ENCODE data around the gene TNFAIP2.

The TNFAIP2 gene

GRCh38 chr14:103134405-103134804 is 11.1 kb downstream of the TNFAIP2 start:
- no peak for DNase-seq (ENCODE audit: low read depth in 1 of 2, low spot score in 1 of 2)

GRCh38 chr14:103134919-103135318 is 11.7 kb downstream of the TNFAIP2 start:
- no peak for DNase-seq (ENCODE audit: low read depth in 1 of 2, low spot score in 1 of 2)

- no peak for DNase-seq (ENCODE audit: low read depth in 1 of 2, low spot score in 1 of 2)
Observed at GRCh38 chr14:103135333-103136260, 12.3 kb downstream of the TNFAIP2 start.

GRCh38 chr14:103136388-103137271 is 13.4 kb downstream of the TNFAIP2 start:
- no peak for DNase-seq (ENCODE audit: low read depth in 1 of 2, low spot score in 1 of 2)

GRCh38 chr14:103137689-103138300 is 14.5 kb downstream of the TNFAIP2 start:
- no peak for DNase-seq (ENCODE audit: low read depth in 1 of 2, low spot score in 1 of 2)

- no peak for DNase-seq (ENCODE audit: low read depth in 1 of 2, low spot score in 1 of 2)
Observed at GRCh38 chr14:103138301-103139131, 15.3 kb downstream of the TNFAIP2 start.

GRCh38 chr14:103139132-103140025 is 16.1 kb downstream of the TNFAIP2 start:
- DNase-seq (ENCODE audit: low read depth in 1 of 2, low spot score in 1 of 2): no peak

GRCh38 chr14:103140316-103141109 is 17.3 kb downstream of the TNFAIP2 start:
- no peak for DNase-seq (ENCODE audit: low read depth in 1 of 2, low spot score in 1 of 2)

- no peak for DNase-seq (ENCODE audit: low read depth in 1 of 2, low spot score in 1 of 2)
Observed at GRCh38 chr14:103141117-103141796, 18.0 kb downstream of the TNFAIP2 start.

GRCh38 chr14:103142026-103142425 is 18.8 kb downstream of the TNFAIP2 start:
- DNase-seq (ENCODE audit: low read depth in 1 of 2, low spot score in 1 of 2): no peak

- no peak for DNase-seq (ENCODE audit: low read depth in 1 of 2, low spot score in 1 of 2)
Observed at GRCh38 chr14:103142721-103143302, 19.6 kb downstream of the TNFAIP2 start.

- no peak for DNase-seq (ENCODE audit: low read depth in 1 of 2, low spot score in 1 of 2)
Observed at GRCh38 chr14:103143506-103143905, 20.2 kb downstream of the TNFAIP2 start.

- DNase-seq (ENCODE audit: low read depth in 1 of 2, low spot score in 1 of 2): no peak
Observed at GRCh38 chr14:103144085-103144484, 20.8 kb downstream of the TNFAIP2 start.

- DNase-seq (ENCODE audit: low read depth in 1 of 2, low spot score in 1 of 2): no peak
Observed at GRCh38 chr14:103146141-103146709, 23.0 kb downstream of the TNFAIP2 start.

- DNase-seq (ENCODE audit: low read depth in 1 of 2, low spot score in 1 of 2): no peak
Observed at GRCh38 chr14:103149351-103150237, 26.3 kb downstream of the TNFAIP2 start.

- DNase-seq (ENCODE audit: low read depth in 1 of 2, low spot score in 1 of 2): no peak
Observed at GRCh38 chr14:103151270-103151945, 28.1 kb downstream of the TNFAIP2 start.

Data from activated CD4-positive, alpha-beta T cell treated with anti-CD3 and anti-CD28 coated beads, Interleukin-2, amount 50 U/mL, for 24 hours (primary cell).